ENCODE results near the gene MAB21L4.

The MAB21L4 gene

DNA sequence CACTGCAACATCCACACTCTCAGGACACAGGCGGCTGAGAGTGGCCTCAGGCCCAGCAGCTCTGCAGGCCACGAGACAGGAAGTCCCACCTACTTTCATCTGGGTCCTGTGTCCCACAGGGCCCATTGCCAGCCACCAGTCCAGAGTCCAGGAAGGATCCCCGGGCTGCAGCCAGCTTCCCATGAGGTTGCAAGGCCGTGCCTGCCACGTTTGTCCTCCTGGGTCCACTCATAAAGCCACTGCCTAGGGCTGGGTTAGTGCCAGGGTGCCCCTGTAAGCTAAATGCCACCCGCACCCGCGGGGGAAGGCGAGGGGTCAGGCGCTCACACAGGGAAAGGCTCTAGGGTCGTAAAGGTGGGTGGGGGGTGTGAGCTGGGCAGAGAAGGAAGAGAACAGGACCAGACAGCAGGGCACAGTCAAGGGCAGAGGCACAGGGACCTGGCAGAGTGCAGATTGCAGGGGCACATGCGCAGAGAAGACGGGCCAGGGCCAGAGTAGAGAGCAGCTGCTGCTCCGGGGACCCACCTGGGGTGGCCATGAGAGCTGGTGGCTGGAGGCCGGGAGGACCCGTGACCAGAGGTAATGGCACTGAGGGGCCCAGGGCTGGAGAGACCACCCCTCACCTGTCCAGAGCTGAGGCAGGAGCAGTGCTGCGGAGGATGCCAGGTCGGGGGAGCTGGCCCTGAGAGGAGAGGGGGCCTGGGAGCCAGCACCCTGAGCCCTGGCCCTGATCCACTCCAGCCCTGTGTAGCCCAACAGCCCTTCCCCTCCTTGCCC lies 19.3 kb downstream of the MAB21L4 start:
- no peak for DNase-seq

GRCh38 chr2:240876035-240876474 lies 19.9 kb downstream of the MAB21L4 start:
- DNase-seq, result no peak

- no peak for DNase-seq
Observed at GRCh38 chr2:240875228-240876034, 20.5 kb downstream of the MAB21L4 start.

- no peak for DNase-seq
Observed at GRCh38 chr2:240874715-240875227, 21.2 kb downstream of the MAB21L4 start.

DNA sequence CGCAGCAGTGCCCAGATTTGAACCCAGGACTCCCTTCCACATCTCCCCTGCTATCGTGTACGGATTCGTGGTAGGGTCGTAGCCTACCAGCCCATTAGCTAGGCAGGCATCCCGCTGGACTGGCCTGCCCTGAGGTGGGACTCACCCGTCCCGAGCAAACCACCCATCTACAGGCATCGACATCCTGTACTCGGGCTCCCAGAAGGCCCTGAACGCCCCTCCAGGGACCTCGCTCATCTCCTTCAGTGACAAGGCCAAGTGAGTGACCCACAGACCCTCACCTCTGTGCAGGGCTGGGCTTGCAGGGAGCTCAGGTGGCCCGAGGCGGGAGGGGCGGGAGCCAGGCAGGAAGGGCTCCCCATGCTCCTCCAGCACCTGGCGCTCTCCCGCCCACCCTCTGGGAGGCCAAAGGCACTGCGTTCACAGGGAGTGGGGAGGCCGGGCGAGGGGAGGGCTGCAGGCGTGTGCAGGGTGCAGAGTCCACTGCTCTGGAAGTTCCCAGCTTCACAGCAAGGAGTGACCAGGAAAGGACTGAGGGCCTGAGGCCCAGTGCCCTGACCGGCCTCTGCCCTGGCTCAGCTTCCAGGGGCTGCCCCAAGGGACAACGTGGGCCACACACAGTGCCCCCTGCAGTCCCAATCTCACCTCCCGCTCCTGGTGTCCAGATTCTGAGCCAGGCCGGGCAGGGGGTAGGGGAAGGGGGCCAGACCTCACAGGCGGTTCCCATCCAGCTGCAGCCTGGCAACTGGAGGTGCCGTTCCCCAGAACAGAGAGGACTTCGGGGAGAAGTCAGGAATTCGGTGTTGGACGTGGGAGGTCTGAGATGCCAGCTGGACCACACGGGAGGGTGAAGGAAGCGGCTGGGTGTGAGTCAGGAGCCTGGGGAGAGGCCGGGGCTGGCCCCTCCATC lies 21.9 kb downstream of the MAB21L4 start:
- DNase-seq, result no peak

DNA sequence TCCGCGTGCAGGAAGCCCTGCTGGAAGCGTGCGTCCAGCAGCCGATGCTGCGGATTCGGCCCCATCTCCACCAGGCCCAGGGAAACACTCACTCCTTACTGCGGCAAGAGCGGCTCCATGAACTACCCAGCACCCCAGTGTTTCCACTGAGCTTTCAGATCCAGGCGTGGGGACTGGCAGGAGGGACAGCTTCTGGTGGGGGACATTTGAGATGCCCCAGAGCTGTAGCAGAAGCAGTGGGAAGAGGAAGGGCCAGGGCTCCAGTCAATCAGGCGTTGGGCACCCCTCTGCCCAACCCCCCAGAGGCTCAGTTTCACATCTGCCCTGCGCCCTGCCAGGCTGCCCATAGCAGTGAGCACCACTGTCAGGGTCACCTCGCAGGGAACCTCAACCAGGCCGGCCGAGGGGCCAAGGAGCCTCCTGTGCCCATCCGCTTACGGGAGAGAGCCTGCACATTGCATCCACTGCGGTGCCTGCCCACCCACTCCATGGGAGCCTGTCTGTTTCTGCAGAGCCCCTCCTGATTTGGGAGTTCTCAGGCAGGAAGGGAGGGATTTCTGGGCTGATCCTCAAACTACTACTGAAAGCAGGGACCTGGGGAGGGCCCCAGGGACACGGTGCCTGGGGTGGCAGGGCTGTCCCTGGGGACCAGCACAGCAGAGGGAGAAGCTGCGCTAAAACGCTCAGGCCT lies 22.7 kb downstream of the MAB21L4 start:
- no peak for DNase-seq

- no peak for DNase-seq
Observed at GRCh38 chr2:240872317-240873097, 23.4 kb downstream of the MAB21L4 start.

DNA sequence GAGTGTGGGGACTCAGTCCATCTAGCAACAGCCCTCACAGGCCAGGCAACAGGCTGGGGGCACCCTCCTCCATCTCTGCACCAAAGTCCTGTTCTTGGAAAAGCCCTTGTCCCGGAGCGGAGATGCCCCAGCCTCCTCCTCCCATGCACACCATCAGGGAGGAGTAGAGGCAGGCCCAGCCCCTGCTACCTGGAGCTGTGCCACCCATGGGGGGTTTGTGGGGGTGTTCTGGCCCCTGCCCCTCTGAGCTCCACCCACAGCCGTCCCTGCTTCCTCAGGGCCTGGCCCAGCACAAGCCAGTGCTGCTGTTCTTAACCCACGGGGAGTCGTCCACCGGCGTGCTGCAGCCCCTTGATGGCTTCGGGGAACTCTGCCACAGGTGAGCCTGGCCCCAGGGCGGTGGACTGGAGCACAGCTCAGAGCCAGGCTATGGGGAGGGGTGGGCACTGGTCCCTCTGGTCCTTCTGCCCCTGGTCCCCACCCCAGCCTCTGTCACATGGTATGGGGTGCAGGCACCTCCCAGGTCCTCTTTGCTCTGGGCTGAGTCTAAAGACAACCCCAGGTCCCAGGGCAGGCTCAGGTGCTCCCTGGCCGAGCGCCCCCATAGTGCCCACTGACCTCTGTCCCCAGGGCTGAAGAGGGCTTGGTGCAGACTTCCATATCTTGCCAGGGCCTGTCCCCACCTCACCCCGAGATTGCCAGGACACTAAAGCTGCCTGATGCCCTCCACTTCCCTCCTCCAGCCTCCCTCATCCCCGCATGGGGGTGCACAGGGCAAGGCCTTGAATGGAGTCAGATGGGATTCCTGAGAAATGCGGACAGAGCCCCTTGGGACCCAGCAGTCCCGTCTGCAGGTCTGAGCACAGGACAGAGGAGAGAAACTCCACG lies 24.6 kb downstream of the MAB21L4 start:
- no peak for DNase-seq

GRCh38 chr2:240869956-240870875 lies 25.7 kb downstream of the MAB21L4 start:
- DNase-seq, result no peak

- DNase-seq, result no peak
Observed at GRCh38 chr2:240869109-240869955, 26.6 kb downstream of the MAB21L4 start.

DNA sequence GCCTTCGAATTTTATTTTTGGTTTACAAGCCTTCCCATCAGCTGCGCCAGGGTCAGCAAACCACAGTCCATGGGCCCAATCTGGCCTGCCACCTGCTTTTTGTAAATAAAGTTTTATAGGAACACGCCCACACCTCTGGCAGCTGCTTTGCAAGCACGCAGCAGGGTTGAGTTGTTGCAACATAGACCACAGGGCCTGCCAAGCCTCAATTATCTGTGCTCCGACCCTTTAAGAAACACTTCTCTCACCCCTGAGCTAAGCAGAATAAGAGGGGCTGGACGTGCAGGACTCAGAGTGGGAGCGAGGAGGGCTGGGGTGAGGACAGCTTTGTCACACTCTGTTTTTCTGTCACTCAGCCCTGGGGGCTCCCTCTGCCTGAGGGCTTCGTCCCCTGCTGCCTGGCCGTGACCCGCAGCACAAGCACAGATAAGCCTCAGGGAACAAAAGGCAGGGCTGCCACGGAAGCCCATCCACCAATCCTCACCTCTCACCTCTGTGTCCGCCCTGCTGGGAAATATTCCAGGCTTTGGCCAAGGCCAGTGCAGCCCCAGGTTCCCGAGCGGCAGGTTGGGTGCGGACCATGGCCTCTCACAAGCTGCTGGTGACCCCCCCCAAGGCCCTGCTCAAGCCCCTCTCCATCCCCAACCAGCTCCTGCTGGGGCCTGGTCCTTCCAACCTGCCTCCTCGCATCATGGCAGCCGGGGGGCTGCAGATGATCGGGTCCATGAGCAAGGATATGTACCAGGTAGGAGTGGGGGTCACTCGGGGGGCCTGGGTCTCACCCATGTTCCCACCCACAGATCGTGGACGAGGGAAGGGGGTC lies 27.5 kb downstream of the MAB21L4 start, which contains the start of gene AGXT:
TSS of gene AGXT (plus strand) at position 539 of the 823 bp plus-strand sequence. CDS start at position 581, 42 bp downstream.
- DNase-seq, result peak; percentile 15

DNA sequence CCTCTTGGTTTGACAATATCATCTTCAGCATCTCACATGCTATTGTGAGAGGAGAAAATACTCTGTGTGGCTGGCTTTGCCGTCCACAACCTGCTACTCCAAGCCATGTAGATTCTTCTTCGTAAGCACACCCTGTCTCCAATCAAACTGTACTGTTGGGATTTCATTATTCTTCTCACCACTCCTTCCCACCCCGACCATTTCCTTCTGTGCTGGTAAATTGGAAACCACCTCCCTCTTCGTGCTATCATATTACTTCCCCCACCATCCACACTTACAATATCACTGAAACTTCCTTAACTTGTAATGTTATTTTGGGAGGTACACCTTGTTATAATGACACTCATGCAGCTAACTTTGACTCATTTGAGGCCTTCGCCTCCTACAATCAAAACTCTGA lies 30.6 kb downstream of the MAB21L4 start:
- no peak for DNase-seq

- no peak for DNase-seq
Observed at GRCh38 chr2:240864475-240864874, 31.5 kb downstream of the MAB21L4 start.

DNA sequence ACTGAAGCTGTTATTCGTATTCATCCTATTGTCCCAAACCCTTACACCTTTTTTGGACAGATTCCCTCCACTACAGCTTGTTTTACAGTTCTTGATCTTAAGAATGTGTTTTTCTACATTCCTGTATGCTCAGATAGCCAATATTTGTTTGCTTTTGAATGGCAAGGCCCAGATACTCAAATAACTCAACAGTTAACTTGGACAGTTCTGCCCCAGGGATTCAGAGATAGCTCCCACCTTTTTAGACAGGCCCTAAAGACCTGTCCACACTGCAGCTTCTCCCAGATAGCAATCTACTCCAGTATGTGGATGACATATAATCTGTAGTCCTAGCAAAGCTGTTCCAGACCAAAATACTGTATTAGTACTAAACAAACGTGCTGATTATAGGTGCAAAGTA lies 34.4 kb downstream of the MAB21L4 start:
- DNase-seq, result no peak

DNA sequence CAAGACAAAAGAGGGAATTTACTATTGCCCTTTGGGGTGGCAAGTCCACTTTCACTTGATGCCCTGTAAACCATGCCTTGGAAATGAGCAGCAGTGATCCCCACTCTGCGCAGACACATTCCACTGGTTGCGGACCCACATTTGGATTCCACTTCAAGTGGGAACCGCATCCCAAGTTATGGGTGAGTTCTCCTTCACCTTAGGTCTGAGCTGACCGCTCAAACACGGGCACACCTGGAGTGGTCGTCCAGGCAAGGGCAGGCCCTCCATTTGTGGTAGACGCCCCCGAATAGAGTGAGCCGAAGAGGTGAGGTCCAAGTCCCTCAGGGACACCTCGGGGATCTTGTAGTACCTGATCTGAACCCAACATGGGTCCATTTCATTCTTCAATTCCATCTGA lies 37.1 kb downstream of the MAB21L4 start:
- no peak for DNase-seq

GRCh38 chr2:240858321-240858720 lies 37.6 kb downstream of the MAB21L4 start:
- DNase-seq, result no peak
